Vagina (tissue), 2 donors: ENCODE data around the gene SPRY1. TPM values are rescaled to one million over a fixed set of nuclear protein-coding genes. Genes with fewer than 3 reads are reported as not detected.

Source experiments
- DNase-seq, 2 donors: peaks; one replicate each; pipeline ENCODE4 v3.0.0-alpha.2; 2017; ENCODE audit errors: extremely low spot score in 2 of 2
- H3K27ac ChIP-seq: fragments of 200-600 bp; sonication (generic); one replicate; pipeline ENCODE4 v1.5.1; 2019
- H3K27me3 ChIP-seq: fragments of 200-600 bp; sonication (generic); one replicate; pipeline ENCODE4 v1.5.1; 2019
- H3K36me3 ChIP-seq, 2 donors: fragments of 200-600 bp; sonication (generic); one replicate each; pipeline ENCODE4 v1.5.1; 2017 to 2019
- H3K4me1 ChIP-seq: fragments of 200-600 bp; sonication (generic); one replicate; pipeline ENCODE4 v1.5.1; 2019
- H3K4me3 ChIP-seq, 2 donors: fragments of 200-600 bp; sonication (generic); 1 replicate in 1 of 2; 2 replicates in 1 of 2; pipeline ENCODE4 v1.5.1; 2016 to 2019
- H3K9me3 ChIP-seq: fragments of 200-600 bp; sonication (generic); one replicate; pipeline ENCODE4 v1.5.1; 2019
- POLR2A ChIP-seq, 2 donors: fragments of 450-650 bp; IDR thresholded peaks; one replicate each; pipeline ENCODE4 v1.6.1; 2017; ENCODE audit warnings: antibody characterized with exemption in 2 of 2, mild to moderate bottlenecking in 2 of 2, moderate library complexity in 2 of 2
- POLR2AphosphoS5 ChIP-seq, 2 donors: sonication (generic); formaldehyde crosslinking; IDR thresholded peaks; one replicate each; pipeline ENCODE4 v1.9.0; 2017; ENCODE audit warnings: antibody characterized with exemption in 2 of 2, mild to moderate bottlenecking in 2 of 2, low read depth in 1 of 2; ENCODE audit not compliant: insufficient read depth in 1 of 2
- intact Hi-C: fragments of 100-400 bp; cut with DNase I; formaldehyde crosslinking; loops from one replicate; pipeline ENCODE4 v1.15.1; 2023
- total RNA-seq: library from RNA; depleted of rRNA; stranded (reverse); fragments of >200 nt; gene quantifications from one replicate; pipeline ENCODE4 v1.2.3, GENCODE V29; 2016
- TF ChIP-seq, protein P1 (sequence below), 3 experiments: fragments of 450-650 bp in 2 of 3; fragments of 200-600 bp in 1 of 3; sonication (generic) in 1 of 3; IDR thresholded peaks; one replicate each; pipeline ENCODE4 v1.5.1; 2017 to 2019; ENCODE audit warnings: antibody characterized with exemption in 3 of 3, mild to moderate bottlenecking in 2 of 3, moderate library complexity in 2 of 3

SPRY1 gene
- total RNA-seq, 1 donor from 2014 or later: 185 TPM

DNA sequence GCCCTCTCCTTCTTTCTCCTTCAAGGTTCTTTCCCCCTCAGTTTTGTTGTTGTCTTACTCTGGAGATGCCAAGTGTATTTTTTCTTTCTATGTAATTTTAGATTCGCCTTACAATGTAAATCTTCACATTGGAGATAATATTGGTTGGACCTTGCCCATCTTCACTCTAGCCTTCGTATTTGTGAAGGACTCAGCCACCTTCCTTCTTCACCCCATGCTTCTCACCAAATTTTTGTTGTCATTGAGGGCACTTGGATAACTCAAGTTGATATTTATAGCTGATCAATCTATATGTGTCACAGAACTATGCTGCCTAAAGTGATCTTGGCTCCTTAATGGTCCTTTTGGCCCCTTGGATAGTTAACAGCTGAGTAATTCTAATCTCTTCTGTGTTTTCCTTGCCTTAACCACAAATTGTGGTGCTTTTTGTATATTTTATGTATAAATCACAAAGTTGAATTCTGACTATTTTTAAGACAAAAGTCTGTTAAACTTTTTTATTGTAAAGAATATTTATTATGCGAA, 6.5 kb downstream of the SPRY1 start:
- DNase-seq: no peak
- no peaks in the 10 kb centered on the region for H3K9me3 ChIP-seq
- peaks cover 0 to 10% of the 10 kb centered on the region in 2 donors for H3K36me3 ChIP-seq
- peak overlapping the region in 1 of 2 donors; percentile 21 for H3K4me3 ChIP-seq
- peaks cover 67% of the 10 kb centered on the region for H3K4me1 ChIP-seq
- TF ChIP-seq POLR2AphosphoS5 (IDR thresholded peaks at IDR 0.05; ENCODE audit: insufficient read depth in 1 of 2, low read depth in 1 of 2) (no peak), POLR2A (IDR thresholded peaks at IDR 0.05) (no peak)
- TF ChIP-seq, protein P1, sequence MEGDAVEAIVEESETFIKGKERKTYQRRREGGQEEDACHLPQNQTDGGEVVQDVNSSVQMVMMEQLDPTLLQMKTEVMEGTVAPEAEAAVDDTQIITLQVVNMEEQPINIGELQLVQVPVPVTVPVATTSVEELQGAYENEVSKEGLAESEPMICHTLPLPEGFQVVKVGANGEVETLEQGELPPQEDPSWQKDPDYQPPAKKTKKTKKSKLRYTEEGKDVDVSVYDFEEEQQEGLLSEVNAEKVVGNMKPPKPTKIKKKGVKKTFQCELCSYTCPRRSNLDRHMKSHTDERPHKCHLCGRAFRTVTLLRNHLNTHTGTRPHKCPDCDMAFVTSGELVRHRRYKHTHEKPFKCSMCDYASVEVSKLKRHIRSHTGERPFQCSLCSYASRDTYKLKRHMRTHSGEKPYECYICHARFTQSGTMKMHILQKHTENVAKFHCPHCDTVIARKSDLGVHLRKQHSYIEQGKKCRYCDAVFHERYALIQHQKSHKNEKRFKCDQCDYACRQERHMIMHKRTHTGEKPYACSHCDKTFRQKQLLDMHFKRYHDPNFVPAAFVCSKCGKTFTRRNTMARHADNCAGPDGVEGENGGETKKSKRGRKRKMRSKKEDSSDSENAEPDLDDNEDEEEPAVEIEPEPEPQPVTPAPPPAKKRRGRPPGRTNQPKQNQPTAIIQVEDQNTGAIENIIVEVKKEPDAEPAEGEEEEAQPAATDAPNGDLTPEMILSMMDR (IDR thresholded peaks at IDR 0.05): no peak
- no peak overlapping the region for H3K27ac ChIP-seq
- intact Hi-C loops: no loop called here
- no peaks in the 10 kb centered on the region for H3K27me3 ChIP-seq

DNA sequence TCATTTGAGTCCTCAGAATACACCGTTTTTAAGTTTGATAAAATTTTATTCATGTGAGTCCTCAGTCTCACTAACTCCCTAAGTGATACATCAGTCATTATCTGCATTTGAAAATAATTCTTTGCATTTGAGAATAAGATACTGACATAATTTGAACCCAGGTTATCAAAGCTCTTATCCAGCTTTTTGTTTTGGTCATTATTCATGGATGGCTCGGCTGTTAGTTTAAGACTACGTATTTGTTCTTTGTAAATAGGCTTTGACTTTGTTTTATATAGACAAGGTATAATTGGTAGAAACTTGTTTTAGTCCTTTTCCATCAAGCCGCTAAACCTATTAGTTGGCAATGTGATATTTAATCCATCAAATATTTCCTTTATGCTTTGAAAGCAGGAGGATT, 7.9 kb downstream of the SPRY1 start:
- intact Hi-C loops: no loop called here
- H3K4me3 ChIP-seq: no peak overlapping the region
- H3K9me3 ChIP-seq: no peaks in the 10 kb centered on the region
- TF ChIP-seq POLR2A (IDR thresholded peaks at IDR 0.05) (no peak), POLR2AphosphoS5 (IDR thresholded peaks at IDR 0.05; ENCODE audit: insufficient read depth in 1 of 2, low read depth in 1 of 2) (no peak)
- TF ChIP-seq, protein P1 (IDR thresholded peaks at IDR 0.05): no peak
- peaks cover 74% of the 10 kb centered on the region for H3K4me1 ChIP-seq
- H3K27me3 ChIP-seq: no peaks in the 10 kb centered on the region
- peaks cover 0 to 10% of the 10 kb centered on the region in 2 donors for H3K36me3 ChIP-seq
- no peak for DNase-seq
- H3K27ac ChIP-seq: no peak overlapping the region

DNA sequence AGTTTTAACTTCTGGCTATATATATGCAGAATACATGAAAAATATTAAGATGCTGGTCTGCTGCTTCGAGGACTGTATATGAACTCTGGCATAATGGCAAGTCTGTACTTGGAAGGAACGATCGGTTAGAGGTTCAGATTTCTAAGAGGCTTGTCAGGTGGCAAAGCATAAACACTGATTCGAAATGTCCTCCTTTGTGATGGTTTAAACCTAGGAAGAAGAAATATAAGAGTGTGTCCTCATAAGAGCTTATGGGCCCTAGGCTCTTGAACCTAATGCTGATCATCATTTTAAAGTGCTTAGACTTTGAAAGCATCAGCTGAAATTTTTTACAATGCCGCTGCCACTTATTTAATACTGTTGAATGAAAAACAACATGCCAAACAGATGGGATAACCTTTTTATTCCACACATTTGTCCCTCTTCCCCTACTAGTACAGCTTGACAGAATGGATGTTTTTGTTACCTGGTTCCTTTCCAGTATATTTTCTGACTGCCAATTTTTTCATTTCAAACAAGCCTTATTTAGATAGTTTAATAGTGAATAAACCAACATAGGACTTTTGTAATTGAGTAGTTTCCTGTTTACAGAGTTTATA, 8.8 kb downstream of the SPRY1 start:
- no peak for TF ChIP-seq POLR2AphosphoS5 (IDR thresholded peaks at IDR 0.05; ENCODE audit: insufficient read depth in 1 of 2, low read depth in 1 of 2)
- TF ChIP-seq, protein P1 (IDR thresholded peaks at IDR 0.05): no peak
- no peak for TF ChIP-seq POLR2A (IDR thresholded peaks at IDR 0.05)
- Histone ChIP-seq H3K9me3 (no peaks in the 10 kb centered on the region), H3K27ac (peak overlapping the region; percentile 4), H3K4me3 (no peak overlapping the region), H3K27me3 (no peaks in the 10 kb centered on the region), H3K4me1 (peaks cover 74% of the 10 kb centered on the region), H3K36me3 (peaks cover 0 to 10% of the 10 kb centered on the region in 2 donors)
- intact Hi-C loops: no loop called here
- no peak for DNase-seq

DNA sequence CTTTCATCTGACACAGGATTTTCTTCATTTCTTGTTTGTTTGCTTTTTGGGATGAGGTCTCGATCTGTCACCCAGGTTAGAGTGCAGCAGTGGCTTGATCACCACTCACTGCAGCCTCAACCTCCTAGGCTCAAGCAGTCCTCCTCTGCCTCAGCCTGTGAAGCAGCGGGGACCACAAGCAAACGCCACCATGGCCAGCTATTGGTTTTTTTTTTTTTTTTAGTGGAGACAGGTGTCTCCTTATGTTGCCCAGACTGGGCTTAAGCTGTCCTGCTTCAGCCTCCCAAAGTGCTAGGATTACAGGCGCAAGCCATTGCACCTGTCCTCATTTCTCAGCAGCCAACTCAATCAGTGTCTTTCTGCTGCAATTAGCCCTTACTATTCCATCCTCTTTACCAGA, 10.3 kb downstream of the SPRY1 start:
- intact Hi-C loops: no loop called here
- Histone ChIP-seq H3K27ac (no peak overlapping the region), H3K27me3 (no peaks in the 10 kb centered on the region), H3K4me1 (peaks cover 59% of the 10 kb centered on the region), H3K36me3 (peaks cover 0 to 10% of the 10 kb centered on the region in 2 donors), H3K9me3 (no peaks in the 10 kb centered on the region), H3K4me3 (no peak overlapping the region)
- DNase-seq: no peak
- TF ChIP-seq, protein P1 (IDR thresholded peaks at IDR 0.05): no peak
- TF ChIP-seq POLR2A (IDR thresholded peaks at IDR 0.05): no peak
- TF ChIP-seq POLR2AphosphoS5 (IDR thresholded peaks at IDR 0.05; ENCODE audit: insufficient read depth in 1 of 2, low read depth in 1 of 2): no peak

DNA sequence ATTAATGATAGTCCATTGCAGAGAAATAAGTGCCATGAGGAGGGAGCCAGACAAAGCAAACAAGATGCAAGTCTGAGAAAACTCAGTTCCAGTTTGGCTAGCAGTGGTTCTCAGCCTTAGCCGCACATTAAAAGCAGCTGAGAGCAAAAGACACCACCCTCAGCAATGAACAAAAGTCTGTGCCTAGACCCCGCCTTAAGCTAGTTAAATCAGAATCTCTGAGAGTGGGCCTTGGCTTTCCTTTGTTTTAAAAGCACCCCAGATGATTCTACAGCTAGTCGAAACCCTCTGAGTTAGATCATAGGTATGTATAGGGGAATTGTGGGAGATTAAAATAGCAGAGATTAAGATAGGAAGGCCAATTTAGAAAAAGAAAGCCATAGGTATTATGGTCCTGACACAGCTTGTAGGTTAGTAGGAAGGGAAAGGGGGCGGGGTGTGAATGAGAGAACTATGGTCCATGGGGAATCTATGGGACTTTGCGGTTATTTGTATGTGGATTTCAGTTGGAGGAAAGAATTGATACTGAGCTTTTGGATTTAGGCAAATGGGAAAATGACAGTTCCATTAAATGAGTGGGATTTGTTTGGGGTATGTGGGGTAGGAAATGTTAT, 12.0 kb downstream of the SPRY1 start:
- H3K9me3 ChIP-seq: no peaks in the 10 kb centered on the region
- no peak for DNase-seq
- no peak overlapping the region for H3K27ac ChIP-seq
- no peak overlapping the region for H3K4me3 ChIP-seq
- no peaks in the 10 kb centered on the region for H3K36me3 ChIP-seq
- no peak for TF ChIP-seq POLR2AphosphoS5 (IDR thresholded peaks at IDR 0.05; ENCODE audit: insufficient read depth in 1 of 2, low read depth in 1 of 2)
- no peak for TF ChIP-seq POLR2A (IDR thresholded peaks at IDR 0.05)
- TF ChIP-seq, protein P1 (IDR thresholded peaks at IDR 0.05): no peak
- H3K27me3 ChIP-seq: no peaks in the 10 kb centered on the region
- H3K4me1 ChIP-seq: peaks cover 43% of the 10 kb centered on the region
- intact Hi-C loops: no loop called here
